ENCODE results near the gene DIS3L2.

- TF ChIP-seq, protein P1, sequence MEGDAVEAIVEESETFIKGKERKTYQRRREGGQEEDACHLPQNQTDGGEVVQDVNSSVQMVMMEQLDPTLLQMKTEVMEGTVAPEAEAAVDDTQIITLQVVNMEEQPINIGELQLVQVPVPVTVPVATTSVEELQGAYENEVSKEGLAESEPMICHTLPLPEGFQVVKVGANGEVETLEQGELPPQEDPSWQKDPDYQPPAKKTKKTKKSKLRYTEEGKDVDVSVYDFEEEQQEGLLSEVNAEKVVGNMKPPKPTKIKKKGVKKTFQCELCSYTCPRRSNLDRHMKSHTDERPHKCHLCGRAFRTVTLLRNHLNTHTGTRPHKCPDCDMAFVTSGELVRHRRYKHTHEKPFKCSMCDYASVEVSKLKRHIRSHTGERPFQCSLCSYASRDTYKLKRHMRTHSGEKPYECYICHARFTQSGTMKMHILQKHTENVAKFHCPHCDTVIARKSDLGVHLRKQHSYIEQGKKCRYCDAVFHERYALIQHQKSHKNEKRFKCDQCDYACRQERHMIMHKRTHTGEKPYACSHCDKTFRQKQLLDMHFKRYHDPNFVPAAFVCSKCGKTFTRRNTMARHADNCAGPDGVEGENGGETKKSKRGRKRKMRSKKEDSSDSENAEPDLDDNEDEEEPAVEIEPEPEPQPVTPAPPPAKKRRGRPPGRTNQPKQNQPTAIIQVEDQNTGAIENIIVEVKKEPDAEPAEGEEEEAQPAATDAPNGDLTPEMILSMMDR (conservative IDR thresholded peaks at IDR 0.05; ENCODE audit: low read length): no peak
- no peak for TF ChIP-seq EZH2phosphoT487 (IDR thresholded peaks at IDR 0.05; ENCODE audit: borderline replicate concordance)
Measured at GRCh38 chr2:232075859-232076258, 114.3 kb downstream of the DIS3L2 start.
